VCaP (cell line): ENCODE results near the gene RERGL.

Source experiments
- H3K27ac ChIP-seq: fragments of 450-650 bp; 2 replicates; pipeline ENCODE4 v1.5.1; 2017
- CTCF ChIP-seq: fragments of 450-650 bp; conservative IDR thresholded peaks from 2 replicates; pipeline ENCODE4 v1.5.1; 2017; ENCODE audit warnings: mild to moderate bottlenecking, moderate library complexity

Gene RERGL

GRCh38 chr12:18090093-18090492, at the start of gene RERGL:
RERGL (minus strand) TSS chr12:18090193; CDS start chr12:18090140, 53 bp downstream.
- no peak within 1 kb of the TSS for H3K27ac ChIP-seq
- no peak for TF ChIP-seq CTCF

GRCh38 chr12:18139254-18139653, 49.3 kb upstream of the RERGL start:
- H3K27ac ChIP-seq: no peak overlapping the region
- TF ChIP-seq CTCF: no peak

GRCh38 chr12:18135509-18135908, 45.5 kb upstream of the RERGL start:
- no peak for TF ChIP-seq CTCF
- no peak overlapping the region for H3K27ac ChIP-seq

GRCh38 chr12:18135086-18135485, 45.1 kb upstream of the RERGL start:
- no peak overlapping the region for H3K27ac ChIP-seq
- no peak for TF ChIP-seq CTCF

- no peak for TF ChIP-seq CTCF
- H3K27ac ChIP-seq: no peak overlapping the region
Observed at GRCh38 chr12:18130851-18131250, 40.9 kb upstream of the RERGL start.

GRCh38 chr12:18123707-18124106, 33.7 kb upstream of the RERGL start:
- no peak overlapping the region for H3K27ac ChIP-seq
- no peak for TF ChIP-seq CTCF

GRCh38 chr12:18120899-18121298, 30.9 kb upstream of the RERGL start:
- no peak for TF ChIP-seq CTCF
- no peak overlapping the region for H3K27ac ChIP-seq

GRCh38 chr12:18108611-18109010, 18.6 kb upstream of the RERGL start:
- no peak for TF ChIP-seq CTCF
- no peak overlapping the region for H3K27ac ChIP-seq
